Keratinocyte (primary cell): ENCODE measurements around the gene RAB6A. TPM values are rescaled to one million over a fixed set of nuclear protein-coding genes. Genes with fewer than 3 reads are reported as not detected.

ENCODE experiments used
- DNase-seq: peaks from one replicate; pipeline ENCODE4 v3.0.0-alpha.2; 2011; ENCODE audit warnings: low read depth, missing footprints, low spot score
- FAIRE-seq: peaks from 2 replicates; lab custom pipeline; 2011; peaks lifted over from hg19 to GRCh38; lab: Jason Lieb, UNC
- H2AFZ ChIP-seq: 2 replicates; pipeline ENCODE4 v1.6.0; 2012; ENCODE audit warnings: low read length, control low read depth, inconsistent platforms; ENCODE audit not compliant: control insufficient read depth
- H3K27ac ChIP-seq: 2 replicates; pipeline ENCODE4 v1.5.1; 2011; ENCODE audit warnings: low read length; ENCODE audit not compliant: control insufficient read depth, insufficient read depth
- H3K27me3 ChIP-seq: 3 replicates; pipeline ENCODE4 v1.6.0; 2011; ENCODE audit warnings: low read length; ENCODE audit not compliant: control insufficient read depth, insufficient read depth; ENCODE audit errors: extremely low read depth
- H3K36me3 ChIP-seq, 2 experiments: 2 replicates in 1 of 2; 3 replicates in 1 of 2; pipeline ENCODE4 v1.5.1; 2011; ENCODE audit warnings: low read length in 2 of 2, mild to moderate bottlenecking in 1 of 2; ENCODE audit not compliant: control insufficient read depth in 2 of 2, insufficient read depth in 2 of 2; ENCODE audit errors: extremely low read depth in 1 of 2
- H3K4me1 ChIP-seq: 3 replicates; pipeline ENCODE4 v1.5.1; 2011; ENCODE audit warnings: low read length; ENCODE audit not compliant: control insufficient read depth, insufficient read depth; ENCODE audit errors: extremely low read depth
- H3K4me2 ChIP-seq: 3 replicates; pipeline ENCODE4 v1.6.0; 2011; ENCODE audit warnings: low read depth, low read length; ENCODE audit not compliant: control insufficient read depth, insufficient read depth; ENCODE audit errors: extremely low read depth
- H3K4me3 ChIP-seq, 3 experiments: fragments of 200-600 bp in 1 of 3; sonication (generic) in 1 of 3; 2 replicates in 2 of 3; 3 replicates in 1 of 3; pipeline ENCODE4 v1.5.1; 2011 to 2016; ENCODE audit warnings: low read length in 3 of 3, mild to moderate bottlenecking in 3 of 3, control low read depth in 2 of 3, inconsistent platforms in 1 of 3, low read depth in 1 of 3, mixed read lengths in 1 of 3, mixed run types in 1 of 3, moderate library complexity in 1 of 3; ENCODE audit not compliant: control insufficient read depth in 2 of 3, insufficient read depth in 2 of 3; ENCODE audit errors: extremely low read depth in 1 of 3
- H3K79me2 ChIP-seq: 2 replicates; pipeline ENCODE4 v1.6.0; 2012; ENCODE audit warnings: low read length; ENCODE audit not compliant: control insufficient read depth, insufficient read depth
- H3K9ac ChIP-seq: 3 replicates; pipeline ENCODE4 v1.6.0; 2011; ENCODE audit warnings: low read length; ENCODE audit not compliant: control insufficient read depth, insufficient read depth; ENCODE audit errors: extremely low read depth
- H3K9me1 ChIP-seq: 3 replicates; pipeline ENCODE4 v1.6.0; 2011; ENCODE audit warnings: low read length; ENCODE audit not compliant: control insufficient read depth, insufficient read depth; ENCODE audit errors: extremely low read depth
- H3K9me3 ChIP-seq: 2 replicates; pipeline ENCODE4 v1.5.1; 2012; ENCODE audit warnings: low read depth, low read length; ENCODE audit not compliant: control insufficient read depth
- H4K20me1 ChIP-seq: 3 replicates; pipeline ENCODE4 v1.6.0; 2011; ENCODE audit warnings: low read length; ENCODE audit not compliant: control insufficient read depth, insufficient read depth; ENCODE audit errors: extremely low read depth
- EZH2 ChIP-seq: IDR thresholded peaks from one replicate; pipeline ENCODE4 v1.6.1; 2012; ENCODE audit warnings: inconsistent platforms, mild to moderate bottlenecking, low read length, moderate library complexity
- dilution Hi-C: fragments of 300-500 bp; cut with MboI; formaldehyde crosslinking; loops from one replicate; pipeline ENCODE4 v1.7.0; 2020; ENCODE audit warnings: low sequenced_read_pairs; ENCODE audit not compliant: extremely low pct_ligation_motif_present
- polyA plus RNA-seq, 5 experiments: library from polyadenylated mRNA; depleted of rRNA in 3 of 5; stranded (reverse) in 3 of 5; stranded (forward) in 1 of 5; unstranded in 1 of 5; fragments of >200 nt; gene quantifications; 1 replicate in 1 of 5; 2 replicates in 3 of 5; 3 replicates in 1 of 5; pipeline versions ENCODE4 v1.2.1 to v1.2.3, GENCODE V29; 2011 to 2012; ENCODE audit warnings: missing spikeins in 2 of 5, low read depth in 1 of 5, low replicate concordance in 1 of 5
- TF ChIP-seq, protein P1 (sequence below), 3 experiments: IDR thresholded peaks in 1 of 3; conservative IDR thresholded peaks in 1 of 3; optimal IDR thresholded peaks in 1 of 3; 2 replicates in 2 of 3; 3 replicates in 1 of 3; pipeline versions ENCODE3 to v1.5.1; 2011; ENCODE audit warnings: low read length in 3 of 3, mild to moderate bottlenecking in 3 of 3, moderate library complexity in 2 of 3, control low read depth in 1 of 3, inconsistent platforms in 1 of 3; ENCODE audit not compliant: insufficient read depth in 2 of 3; ENCODE audit errors: extremely low read depth in 1 of 3

Gene RAB6A
- polyA plus RNA-seq, 1 donor (not counting 4 experiments of a cell fraction or from before 2014, with no cell fraction given): 142 TPM

- H3K27ac ChIP-seq: no peak overlapping the region
- TF ChIP-seq, protein P1, sequence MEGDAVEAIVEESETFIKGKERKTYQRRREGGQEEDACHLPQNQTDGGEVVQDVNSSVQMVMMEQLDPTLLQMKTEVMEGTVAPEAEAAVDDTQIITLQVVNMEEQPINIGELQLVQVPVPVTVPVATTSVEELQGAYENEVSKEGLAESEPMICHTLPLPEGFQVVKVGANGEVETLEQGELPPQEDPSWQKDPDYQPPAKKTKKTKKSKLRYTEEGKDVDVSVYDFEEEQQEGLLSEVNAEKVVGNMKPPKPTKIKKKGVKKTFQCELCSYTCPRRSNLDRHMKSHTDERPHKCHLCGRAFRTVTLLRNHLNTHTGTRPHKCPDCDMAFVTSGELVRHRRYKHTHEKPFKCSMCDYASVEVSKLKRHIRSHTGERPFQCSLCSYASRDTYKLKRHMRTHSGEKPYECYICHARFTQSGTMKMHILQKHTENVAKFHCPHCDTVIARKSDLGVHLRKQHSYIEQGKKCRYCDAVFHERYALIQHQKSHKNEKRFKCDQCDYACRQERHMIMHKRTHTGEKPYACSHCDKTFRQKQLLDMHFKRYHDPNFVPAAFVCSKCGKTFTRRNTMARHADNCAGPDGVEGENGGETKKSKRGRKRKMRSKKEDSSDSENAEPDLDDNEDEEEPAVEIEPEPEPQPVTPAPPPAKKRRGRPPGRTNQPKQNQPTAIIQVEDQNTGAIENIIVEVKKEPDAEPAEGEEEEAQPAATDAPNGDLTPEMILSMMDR (optimal IDR thresholded peaks at IDR 0.05 in 1 of 3, IDR thresholded peaks at IDR 0.05 in 1 of 3, conservative IDR thresholded peaks at IDR 0.05 in 1 of 3; ENCODE audit: extremely low read depth in 1 of 3, insufficient read depth in 2 of 3, low read length in 3 of 3): no peak
- TF ChIP-seq EZH2: no peak
- FAIRE-seq: no peak
- peaks cover 2% of the 10 kb centered on the region for H3K27me3 ChIP-seq
- H3K4me2 ChIP-seq: no peak overlapping the region
- H4K20me1 ChIP-seq: no peaks in the 10 kb centered on the region
- dilution Hi-C loops: no loop called here
- H2AFZ ChIP-seq: no peak overlapping the region
- DNase-seq: no peak
- no peaks in the 10 kb centered on the region for H3K36me3 ChIP-seq
- H3K4me1 ChIP-seq: no peaks in the 10 kb centered on the region
- H3K9ac ChIP-seq: no peak overlapping the region
- H3K79me2 ChIP-seq: no peaks in the 10 kb centered on the region
- H3K4me3 ChIP-seq: no peak overlapping the region
- no peaks in the 10 kb centered on the region for H3K9me3 ChIP-seq
- H3K9me1 ChIP-seq: no peaks in the 10 kb centered on the region
Observed at GRCh38 chr11:73659961-73660360, 100.9 kb downstream of the RAB6A start.

GRCh38 chr11:73656985-73657384 lies 103.9 kb downstream of the RAB6A start:
- H3K9me1 ChIP-seq: no peaks in the 10 kb centered on the region
- H3K4me1 ChIP-seq: no peaks in the 10 kb centered on the region
- no peaks in the 10 kb centered on the region for H4K20me1 ChIP-seq
- FAIRE-seq: no peak
- no peak overlapping the region for H3K9ac ChIP-seq
- TF ChIP-seq EZH2: no peak
- TF ChIP-seq, protein P1 (optimal IDR thresholded peaks at IDR 0.05 in 1 of 3, IDR thresholded peaks at IDR 0.05 in 1 of 3, conservative IDR thresholded peaks at IDR 0.05 in 1 of 3; ENCODE audit: extremely low read depth in 1 of 3, insufficient read depth in 2 of 3, low read length in 3 of 3): no peak
- H3K36me3 ChIP-seq: no peaks in the 10 kb centered on the region
- H3K27ac ChIP-seq: no peak overlapping the region
- H3K9me3 ChIP-seq: no peaks in the 10 kb centered on the region
- peaks cover 10% of the 10 kb centered on the region for H3K27me3 ChIP-seq
- no peak overlapping the region for H3K4me2 ChIP-seq
- dilution Hi-C loops: no loop called here
- no peak for DNase-seq
- no peak overlapping the region for H2AFZ ChIP-seq
- no peak overlapping the region for H3K4me3 ChIP-seq
- no peaks in the 10 kb centered on the region for H3K79me2 ChIP-seq
